Stimulated activated CD8-positive, alpha-beta memory T cell treated with anti-CD3 and anti-CD28 coated beads, Interleukin-15, amount 100 ng/mL, for 24 hours (primary cell): ENCODE measurements around the gene RALGPS1.

Source experiments
- DNase-seq: peaks from one replicate; pipeline ENCODE4 v3.0.0-alpha.2; 2020; ENCODE audit warnings: low read depth

The RALGPS1 gene

DNA sequence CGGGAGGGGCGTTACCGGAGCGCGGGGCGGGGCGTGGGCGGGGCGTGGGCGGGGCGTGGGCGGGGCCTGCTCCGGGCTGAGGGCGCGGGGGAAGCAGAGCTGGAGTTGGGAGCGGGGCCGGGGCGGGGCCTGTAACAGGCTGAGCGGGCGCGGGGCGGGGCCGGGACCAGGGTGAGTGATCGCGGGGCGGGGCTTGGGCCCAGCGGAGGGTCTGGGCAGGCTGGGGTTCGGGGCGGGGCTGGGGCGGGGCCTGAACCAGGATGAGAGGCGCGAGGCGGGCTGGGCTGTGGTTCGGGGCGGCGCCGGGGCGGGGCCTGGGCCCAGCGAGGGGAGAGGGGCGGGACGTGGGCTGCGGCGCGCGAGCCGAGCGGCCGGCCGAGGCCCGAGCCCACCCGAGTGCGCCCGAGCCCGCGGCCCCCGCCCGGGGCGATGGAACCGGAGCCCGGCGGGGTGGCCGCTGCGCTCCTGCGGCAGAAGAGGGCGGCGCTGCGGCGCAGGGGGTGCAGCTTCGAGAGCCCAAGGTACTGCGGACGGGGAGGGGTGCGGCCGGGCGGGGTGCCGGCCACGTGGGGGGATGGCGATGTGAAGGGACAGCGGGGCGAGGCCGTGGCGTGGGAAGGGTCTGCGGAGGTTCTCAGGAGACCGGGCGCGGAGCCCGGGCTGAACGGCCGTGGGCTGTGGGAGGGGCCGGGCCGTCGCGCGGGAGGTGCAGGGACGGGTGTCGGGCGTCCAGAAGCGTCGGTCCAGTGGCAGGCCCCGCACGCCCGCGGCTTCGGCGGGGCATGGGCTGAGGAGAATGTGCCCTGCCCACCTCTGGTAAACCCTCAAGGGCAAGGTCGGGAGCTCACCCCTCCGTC, 310.5 kb downstream of the RALGPS1 start:
- DNase-seq, result peak; percentile 85

DNA sequence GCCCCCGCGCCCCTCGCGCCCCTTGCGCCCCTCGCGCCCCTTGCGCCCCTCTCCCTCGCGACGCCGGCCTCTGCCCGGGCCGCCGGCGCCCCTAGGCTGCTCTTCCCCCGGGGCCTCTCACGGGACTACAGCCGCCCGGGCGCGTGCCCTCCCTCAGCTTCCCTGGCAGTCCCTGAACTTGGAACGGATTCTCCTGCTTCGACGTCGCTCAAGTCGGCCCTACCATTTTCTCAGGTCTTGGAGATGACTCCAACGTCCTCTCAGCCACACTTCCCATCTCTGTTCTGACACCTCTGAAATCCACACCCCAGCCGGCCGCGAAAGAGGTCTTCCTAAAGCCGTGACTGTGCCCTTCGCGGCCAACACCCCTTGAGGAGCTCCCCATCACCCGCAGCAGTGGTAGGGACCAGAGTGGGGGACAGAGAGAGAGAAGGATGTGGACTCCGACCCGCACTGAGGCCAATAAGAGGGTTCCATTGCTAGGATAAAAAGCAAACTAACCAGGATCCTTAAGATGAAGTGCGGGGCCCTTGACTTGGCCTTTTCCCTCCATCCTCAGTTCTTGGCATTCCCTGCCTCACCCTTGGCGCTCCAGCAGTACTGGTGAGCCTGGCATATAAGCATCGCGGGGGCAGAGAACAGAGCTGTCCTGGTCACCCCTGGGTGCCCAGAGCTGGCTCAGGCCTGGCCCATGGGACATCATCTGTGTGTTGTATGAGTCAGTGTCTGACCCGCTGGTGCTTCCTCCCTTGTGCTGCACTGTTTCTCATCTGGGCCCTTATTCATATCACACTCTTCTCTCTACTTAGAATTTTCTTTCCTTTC, 311.4 kb downstream of the RALGPS1 start:
- no peak for DNase-seq

DNA sequence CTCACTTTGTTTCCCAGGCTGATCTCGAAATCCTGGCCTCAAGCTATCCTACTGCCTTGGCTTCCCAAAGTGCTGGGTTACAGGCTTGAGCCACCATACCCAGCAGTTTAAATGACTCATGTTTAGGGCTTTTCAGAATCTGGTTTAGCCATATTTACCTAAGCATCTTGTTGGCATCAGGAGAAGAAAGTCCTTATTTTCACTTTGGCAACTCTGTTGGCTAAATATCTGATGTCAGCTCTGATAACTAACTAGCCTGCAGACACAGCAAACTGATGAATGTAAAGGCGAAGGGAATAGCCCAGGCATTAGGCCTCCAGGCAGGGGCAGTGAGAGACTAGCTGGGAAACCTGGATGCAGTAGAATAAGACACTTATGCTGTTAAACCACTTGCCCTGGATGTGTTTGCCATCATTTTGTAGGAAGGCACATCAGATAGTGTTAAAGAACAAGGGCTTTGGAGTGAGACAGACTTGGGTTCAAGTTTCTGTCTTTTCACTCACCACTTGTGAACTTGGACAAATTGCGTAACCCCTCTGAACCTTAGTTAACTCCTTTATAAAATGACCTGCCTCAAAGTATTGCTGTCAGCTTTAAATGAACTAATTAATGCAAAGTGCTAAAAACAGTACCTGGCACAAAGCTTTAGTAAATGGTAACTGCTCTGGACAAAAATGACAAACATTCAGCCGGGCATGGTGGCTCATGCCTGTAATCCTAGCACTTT, 315.3 kb downstream of the RALGPS1 start:
- DNase-seq, result no peak

DNA sequence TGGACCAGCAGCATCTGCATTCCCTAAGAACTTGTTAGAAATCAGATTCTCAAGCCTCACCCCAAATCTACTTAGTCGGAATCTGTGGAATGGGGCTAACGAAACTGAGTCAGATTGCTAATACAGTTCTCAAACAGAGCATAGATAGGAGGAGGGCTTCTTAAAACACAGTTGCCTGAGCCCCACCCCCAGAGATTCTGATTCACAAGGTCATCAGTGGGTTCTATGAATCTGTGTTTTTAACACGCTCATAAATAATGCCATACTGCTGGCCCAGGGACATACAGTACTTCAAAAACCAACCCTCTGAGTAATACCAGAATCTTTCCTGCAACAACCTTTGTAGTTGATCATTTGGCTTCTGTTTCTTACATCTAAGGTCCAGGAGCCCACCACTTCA, 317.1 kb downstream of the RALGPS1 start:
- no peak for DNase-seq

DNA sequence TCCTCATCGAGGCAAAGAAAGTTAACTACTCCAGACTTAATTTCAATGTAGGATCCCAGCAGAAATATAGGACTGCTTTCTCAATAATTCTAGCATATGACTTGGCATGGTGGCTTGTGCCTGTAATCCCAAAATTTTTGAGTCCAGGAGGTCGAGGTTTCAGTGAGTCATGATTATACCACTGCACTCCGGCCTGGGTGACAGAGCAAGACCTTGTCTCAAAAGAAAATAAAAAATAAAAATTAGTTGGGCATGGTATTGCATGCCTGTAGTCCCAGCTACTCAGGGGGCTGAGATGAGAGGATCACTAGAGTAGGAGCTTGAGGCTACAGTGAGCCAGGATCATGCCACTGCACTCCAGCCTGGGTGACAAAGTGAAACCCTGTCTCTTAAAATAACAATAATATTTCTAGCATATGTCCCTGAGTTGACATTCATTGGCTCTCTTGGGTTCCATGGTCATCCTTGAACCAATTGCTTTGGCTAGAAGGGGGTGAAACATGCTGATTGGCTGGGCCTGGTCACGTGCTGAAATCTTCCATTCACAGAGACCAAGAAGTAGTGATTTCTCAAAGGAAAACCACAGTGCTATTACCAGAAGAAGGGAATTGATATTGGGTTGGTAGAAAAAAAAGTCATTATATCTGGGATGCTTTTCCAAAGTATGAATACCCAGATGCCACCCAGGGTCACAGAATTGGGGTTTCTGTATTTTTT, 318.4 kb downstream of the RALGPS1 start:
- no peak for DNase-seq

DNA sequence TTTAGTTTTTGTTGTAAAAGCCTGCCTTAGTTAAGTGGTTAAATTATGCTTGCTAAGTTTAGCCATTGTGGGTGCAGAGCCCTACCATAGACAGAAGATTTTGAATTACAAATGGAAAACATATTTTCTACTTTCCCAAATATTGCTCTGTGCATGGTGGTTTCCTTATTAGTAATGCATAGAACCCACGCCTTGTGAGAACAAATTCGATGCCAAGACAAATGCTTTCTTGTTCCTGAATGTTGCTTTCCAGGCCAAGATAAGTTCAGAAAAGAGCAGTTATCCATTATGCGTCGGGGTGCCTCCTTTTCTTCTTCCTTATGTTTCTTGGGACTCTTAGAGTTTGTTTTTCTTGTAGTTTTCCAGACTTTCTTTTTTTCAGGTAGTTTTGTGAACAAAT, 319.0 kb downstream of the RALGPS1 start:
- no peak for DNase-seq

DNA sequence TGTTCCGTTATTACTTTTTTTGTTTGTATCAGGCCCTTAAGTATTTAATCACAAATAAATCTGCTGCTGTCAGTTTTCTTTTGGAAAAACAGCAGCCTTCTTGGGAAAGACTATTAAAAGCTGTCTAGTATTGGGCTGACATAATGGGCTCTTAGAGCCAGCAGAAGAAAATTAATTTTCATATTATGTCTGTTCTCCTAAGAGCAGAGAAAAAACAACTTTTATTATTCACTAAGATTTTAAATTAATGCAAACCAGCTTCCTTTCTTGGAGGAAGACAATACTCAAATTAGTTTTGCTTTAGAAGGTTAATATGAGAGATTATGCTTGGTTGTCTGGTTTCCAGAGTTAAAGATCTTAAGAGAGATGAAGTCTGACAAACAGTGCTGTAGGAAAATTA, 319.4 kb downstream of the RALGPS1 start:
- no peak for DNase-seq

DNA sequence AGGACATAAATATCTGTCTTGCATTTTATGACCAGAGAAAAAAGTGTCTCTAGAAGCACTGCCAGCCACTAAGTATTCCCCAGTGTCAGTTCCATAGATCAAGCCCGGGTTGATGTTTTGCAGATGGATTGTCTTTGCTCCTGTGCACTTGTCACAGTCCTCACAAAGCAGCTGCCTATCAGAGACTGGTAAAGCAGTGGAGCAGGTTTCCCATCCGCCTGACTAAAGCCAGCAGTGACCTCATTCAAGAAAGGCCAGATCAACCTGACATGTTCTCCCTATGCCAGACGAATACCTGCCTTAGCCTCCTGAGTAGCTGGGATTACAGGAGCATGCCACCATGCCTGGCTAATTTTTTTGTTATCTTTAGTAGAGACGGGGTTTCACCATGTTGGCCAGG, 323.2 kb downstream of the RALGPS1 start:
- no peak for DNase-seq

DNA sequence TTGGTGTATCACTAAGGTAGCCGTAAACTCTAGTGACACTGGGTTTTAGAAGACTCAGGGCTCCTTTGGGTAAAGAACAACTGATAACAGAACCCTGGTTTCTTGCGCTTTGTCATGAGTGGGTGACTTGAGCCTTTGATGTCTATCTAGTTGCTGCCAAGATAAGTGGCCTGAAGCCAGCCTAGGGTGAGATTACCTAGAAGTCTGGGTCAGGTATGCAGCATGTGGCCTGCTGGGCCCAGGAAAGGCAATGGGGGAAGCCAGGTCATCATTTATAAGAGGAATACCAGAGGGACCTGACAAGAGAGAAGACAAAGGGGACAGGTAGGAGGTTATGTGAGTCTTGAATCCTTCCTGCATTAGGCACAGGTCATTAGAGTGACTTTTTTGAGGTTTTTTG, 326.8 kb downstream of the RALGPS1 start:
- no peak for DNase-seq

DNA sequence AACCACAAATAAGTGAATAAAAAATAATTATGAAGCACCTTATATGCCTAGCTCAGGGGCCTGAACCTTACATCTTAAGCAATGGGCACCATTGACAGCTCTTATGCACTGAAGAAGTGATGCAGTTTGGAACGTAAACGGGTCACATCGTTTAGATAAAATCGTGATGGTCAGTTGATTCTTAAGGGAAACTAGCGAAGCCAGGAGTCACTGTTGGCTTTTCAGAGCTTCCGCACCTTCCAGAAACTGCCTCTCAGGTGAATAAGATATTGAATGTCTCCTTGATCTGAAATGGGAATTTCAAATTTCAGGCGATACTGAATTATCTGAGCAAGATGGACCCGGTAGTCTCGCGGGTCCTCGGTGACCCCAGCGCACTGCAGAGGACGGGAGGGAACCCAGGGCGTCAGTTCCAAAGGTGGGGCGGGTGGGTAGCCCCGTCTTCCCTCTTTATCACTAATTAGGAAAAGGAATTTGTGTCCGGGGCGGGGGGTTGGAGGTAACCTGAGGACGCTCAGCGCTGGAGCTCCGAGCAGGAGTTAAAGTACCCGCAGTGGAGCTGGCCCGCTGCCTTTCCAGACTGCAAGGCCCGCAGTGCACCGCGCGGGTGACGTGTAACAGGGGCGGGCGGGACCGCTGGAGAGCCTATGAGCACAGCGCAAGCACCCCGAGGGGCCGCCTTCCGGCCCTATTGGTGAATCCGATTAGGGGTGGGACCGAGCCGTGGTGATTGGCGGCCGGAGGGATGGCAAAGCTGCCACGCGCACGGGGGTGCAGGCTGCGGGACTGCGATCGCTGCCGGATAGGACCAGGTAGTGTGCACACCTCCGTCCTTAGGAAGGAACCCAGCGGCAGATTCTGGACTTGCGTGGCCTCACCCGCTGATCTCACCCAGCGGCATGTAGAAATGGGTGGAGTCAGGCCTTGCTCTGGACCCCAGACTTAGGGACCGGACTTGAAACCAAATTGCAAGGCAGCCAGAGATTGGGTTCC, 330.3 kb downstream of the RALGPS1 start:
- peak; percentile 91 for DNase-seq

DNA sequence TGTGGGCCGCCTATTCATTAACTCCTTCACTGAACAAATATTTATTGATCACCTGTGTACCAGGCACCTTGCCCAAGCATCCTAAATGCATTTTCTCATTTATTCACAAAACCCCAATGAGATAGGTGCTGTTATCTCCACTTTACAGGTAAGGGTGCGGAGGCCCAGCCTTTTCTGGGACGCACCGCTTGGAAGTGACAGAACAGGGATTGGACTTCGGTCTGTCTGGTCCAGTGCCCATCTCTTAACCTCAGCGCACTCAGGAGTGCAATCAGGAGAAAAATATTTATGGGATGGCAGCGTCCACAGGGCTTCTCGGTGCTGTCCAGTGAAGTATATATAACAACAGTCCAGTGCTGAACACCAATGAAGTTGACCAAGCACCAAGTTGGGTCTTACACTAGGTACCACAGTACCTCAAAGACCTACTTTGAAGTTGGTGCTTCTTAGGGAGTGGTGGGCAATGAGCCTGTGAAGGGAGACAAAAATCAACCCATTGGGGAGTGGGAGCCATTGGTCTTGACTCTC, 331.1 kb downstream of the RALGPS1 start:
- no peak for DNase-seq

DNA sequence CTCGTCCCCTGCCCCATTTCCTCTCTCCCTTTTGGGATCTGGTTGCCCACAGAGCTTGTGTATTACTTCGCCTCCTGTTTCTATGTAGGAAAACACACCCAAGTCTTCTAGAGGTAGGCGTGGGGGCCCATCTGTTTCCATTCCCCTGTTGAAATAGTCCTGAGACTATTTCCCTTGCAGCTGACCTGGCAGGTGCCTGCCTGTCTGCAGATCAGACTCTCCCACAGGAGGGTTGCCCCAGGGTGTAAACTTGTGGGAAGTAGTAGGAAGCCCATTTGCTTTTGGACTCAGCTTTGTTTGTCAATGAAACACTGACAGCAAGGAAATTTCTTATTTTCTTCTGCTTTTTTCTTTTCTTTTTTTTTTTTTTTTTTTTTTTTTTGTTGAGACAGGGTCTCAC, 333.7 kb downstream of the RALGPS1 start:
- DNase-seq, result no peak

DNA sequence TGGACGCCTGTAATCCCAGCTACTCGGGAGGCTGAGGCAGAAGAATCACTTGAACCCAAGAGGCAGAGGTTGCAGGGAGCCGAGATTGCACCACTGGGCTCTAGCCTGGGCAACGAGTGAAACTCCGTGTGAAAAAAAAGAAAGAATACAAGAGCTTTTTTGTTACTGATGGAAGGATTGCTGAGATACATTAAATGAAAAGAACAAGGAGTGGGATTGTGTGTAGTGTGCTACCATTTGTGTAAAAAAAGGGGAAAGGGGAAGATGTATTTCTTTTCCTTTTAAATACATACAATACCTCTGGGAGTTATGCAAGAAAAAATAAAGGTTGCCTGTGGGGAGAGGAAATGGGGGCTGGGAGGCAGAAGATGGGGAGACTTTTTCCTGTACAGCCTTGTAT, 335.3 kb downstream of the RALGPS1 start:
- no peak for DNase-seq

DNA sequence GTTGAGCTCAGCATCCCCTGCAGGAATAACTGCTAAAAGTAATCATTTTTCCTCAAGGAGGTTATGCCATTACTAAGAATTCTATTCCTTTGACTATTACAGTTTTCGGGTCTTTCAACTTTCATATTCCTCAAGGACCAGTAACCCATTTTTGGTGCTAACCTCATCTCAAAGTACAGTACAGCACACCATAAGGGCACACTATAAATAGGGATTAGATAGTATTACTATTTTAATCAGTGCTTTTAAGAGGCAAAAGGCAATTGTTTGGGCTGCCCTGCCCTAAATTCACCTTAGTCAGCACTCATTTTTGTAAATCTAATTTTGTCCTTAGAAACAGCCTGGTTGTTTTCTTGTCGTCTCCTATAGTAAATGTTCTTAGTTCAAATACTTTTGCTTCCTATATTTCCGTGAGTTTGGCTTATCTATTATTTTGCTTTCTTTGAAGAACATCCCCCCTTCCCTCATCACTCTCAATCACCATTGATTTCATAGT, 336.4 kb downstream of the RALGPS1 start:
- no peak for DNase-seq

DNA sequence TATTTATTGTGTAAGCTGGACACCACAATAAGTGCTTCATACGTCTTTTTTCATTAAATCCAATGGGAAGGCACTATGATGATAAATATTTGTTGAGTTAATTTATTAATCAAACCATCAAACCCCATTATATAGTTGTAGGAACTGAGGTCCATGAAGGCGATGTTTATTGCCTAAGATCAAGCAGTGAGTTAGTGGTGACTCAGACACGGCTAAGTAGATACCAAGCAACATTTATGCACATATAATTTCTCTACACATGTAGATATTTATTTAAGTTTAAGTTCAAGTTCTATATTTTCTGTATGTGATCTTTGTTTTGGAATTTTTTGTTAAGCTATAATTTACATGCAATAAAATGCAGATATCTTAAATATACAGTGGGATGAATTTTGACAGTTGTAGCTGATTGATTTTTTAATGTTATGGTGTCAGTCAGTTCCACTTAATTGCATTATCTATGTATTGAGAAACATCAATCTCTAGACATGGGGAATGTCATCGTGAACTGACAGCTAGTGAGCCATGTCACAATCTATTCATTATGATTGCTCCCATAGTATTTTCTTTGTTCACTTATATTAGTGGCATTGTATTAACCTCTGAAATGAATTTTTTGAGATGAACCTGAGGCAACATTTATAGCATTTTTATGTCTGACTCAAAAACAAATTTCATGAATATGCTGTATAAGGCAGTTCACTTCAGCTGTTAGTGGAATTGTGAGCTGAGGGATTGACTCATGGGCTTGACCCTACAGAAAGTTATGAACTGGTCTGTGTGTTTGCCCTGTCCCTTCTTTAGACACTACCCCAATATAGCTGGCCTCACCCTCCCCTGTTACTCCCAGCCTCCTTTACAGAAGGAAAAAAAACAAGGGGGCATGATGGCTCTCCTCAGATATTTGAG, 338.1 kb downstream of the RALGPS1 start:
- DNase-seq, result no peak

DNA sequence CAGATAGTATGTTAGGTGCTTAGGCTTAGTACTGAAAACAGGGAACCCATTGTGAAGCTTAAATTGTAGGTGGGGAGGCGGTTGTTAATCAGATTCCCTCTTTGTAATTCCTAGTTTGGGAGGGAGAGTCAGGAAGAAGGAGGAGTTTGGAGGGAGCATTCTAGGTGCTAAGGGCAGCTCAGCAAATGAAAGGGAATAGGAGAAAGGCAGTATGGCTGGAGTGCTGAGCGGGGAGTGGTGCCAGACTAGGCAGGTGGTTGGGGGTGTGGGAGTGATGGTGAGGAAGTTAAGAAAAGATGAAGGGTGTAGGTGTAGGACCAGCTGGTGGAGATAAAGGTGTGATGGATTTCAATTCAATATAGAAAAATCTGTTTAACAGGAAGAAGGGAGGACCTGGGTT, 338.9 kb downstream of the RALGPS1 start:
- no peak for DNase-seq

DNA sequence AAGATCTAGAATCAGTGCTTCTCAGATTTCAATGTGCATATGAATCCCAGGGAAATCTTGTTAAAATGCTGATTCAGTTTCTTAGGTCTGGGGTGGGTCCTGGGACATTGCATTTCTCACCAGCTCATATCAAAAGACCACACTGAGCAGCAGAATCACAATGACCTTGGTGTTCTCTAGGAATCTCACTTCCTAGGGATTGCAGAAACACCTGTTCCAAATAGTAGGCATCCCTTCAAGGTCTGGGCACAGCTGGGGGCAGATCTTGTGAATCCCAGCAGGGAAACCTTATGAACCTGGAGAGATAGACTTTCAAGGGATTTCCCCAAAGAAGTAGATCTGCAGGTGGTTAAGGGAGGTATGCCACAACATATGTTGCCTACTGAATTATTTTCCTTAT, 341.1 kb downstream of the RALGPS1 start:
- no peak for DNase-seq

DNA sequence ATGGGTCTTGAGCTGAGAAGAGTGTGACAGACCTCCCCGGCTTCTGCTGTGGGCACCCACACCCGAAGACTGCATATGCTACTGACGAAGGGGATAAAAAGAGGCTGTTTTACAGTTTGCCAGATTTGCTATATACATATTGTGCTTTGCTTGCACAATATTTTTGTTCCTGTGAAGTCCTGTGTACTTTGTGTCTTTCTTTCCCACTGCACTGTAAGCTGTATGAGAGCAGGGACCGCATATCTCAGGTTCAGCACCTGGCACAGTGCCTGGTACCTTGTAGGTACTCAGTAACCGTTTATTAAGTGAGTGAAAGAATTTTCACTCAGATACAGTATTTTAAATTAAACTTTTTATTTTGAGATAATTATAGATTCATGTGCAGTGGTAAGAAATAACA, 341.7 kb downstream of the RALGPS1 start:
- no peak for DNase-seq
